CD4-positive, alpha-beta T cell treated with Interleukin-4 for 1 hour (primary cell): ENCODE results near the gene SMNDC1.
"Not testable (repeated sequence)": the region's sequence is repeated elsewhere in the genome, so short reads cannot be mapped to it uniquely, and the experiment has no call there.

Experiments
- DNase-seq, 2 donors: peaks; one replicate each; pipeline ENCODE4 v3.0.0-alpha.2; 2020 to 2022

The SMNDC1 gene

GRCh38 chr10:110304780-110305421 is at the start of gene SMNDC1:
SMNDC1 (minus strand) TSS chr10:110304920; CDS start chr10:110303587, 1,333 bp downstream.
- peak; percentile 97 to 98 for DNase-seq

- DNase-seq, result peak; percentile 80 to 81
Measured at GRCh38 chr10:110354322-110354766, 49.6 kb upstream of the SMNDC1 start.

DNA sequence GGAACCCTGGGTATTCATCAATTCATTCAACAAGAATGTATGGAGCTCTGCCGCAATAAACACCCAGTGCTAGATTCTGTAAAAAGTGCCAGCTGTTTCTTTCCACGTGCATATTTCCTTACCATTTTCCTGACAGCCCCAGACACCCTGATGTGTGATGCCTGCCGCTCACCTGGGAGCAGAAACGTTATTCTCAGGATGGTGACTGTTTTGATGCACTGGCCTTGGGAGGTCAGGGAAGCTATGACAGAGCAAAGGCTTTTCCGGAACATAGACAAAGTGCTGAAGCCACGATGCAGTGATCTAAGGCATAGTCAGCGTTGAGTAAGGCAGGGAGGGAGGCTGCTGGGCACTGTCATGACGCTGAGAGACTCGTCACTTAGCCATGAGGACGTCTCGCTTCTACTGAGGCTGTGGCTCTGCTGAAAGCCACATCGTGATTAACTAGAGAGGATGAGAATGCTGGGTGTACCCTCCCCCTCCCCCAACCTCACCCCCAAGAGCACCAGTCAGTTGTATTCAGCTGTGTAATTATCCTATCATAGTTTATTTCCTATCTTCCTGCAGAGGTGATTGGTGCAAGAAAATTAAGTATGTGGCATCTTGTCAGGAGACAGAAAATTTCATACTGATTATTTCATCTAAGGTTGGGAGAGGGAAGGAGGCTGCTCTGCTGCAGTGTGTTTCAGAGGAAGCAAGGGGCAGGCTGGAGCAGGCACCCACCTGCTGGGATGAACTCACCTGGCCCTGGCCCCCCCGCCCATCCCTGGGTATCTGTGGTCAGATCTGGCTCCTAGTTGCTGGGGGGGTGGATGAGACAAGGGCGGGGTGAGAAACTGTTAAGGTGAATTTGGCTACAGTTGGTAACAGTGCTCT is 48.8 kb upstream of the SMNDC1 start:
- peak; percentile 38 to 56 for DNase-seq

DNA sequence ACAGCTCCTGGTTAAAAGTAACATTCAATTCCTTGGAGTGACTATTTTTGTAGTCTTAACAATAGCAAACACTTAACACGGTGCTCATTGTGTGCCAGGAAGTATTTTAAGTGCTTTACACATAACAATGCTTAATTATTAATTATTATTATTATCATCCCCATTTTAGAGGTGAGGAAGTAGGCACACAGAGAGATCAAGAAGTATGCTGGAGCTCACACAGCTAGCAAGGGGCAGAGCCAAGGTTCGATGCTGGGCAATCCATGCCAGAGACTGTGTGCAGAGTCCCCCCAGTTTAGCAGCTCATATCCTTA is 48.2 kb upstream of the SMNDC1 start:
- DNase-seq, result no peak

GRCh38 chr10:110350812-110351211 is 46.1 kb upstream of the SMNDC1 start:
- DNase-seq, result no peak

- no peak for DNase-seq
Measured at GRCh38 chr10:110349831-110350230, 45.1 kb upstream of the SMNDC1 start.

DNA sequence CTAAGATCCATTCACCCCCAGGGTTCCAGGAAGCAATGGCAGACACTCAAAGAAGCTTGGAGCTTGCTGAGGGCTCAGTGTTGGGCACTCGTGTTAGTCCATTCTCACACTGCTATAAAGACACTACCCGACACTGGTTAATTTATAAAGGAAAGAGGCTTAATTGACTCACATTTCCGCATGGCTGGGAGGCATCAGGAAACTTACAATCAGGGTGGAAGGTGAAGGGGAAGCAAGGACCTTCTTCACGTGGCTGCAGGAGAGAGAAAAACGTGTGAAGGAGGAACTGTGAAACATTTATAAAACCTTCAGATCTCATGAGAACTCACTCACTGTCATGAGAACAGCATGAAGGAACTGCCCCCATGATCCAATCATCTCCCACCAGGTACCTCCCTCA is 44.7 kb upstream of the SMNDC1 start:
- no peak for DNase-seq

DNA sequence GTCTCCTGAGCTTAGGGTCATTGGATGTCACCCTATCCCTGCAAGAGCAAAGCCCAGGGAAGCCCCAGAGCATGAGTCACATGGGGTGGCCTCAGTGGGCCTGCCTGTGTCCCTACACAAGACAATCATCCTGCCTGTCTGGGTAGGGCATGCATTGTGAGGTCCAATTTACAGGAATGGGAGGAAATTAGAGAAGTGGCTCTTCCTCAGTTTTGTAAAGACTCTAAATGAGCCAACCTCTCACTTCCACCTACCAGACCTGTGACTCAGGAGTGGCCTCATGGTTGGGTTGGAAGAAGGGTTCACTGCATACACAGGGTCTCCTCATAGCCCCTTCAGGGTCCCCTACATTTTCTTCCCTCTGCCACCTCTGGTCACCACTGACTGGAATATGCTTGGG is 43.6 kb upstream of the SMNDC1 start:
- no peak for DNase-seq

DNA sequence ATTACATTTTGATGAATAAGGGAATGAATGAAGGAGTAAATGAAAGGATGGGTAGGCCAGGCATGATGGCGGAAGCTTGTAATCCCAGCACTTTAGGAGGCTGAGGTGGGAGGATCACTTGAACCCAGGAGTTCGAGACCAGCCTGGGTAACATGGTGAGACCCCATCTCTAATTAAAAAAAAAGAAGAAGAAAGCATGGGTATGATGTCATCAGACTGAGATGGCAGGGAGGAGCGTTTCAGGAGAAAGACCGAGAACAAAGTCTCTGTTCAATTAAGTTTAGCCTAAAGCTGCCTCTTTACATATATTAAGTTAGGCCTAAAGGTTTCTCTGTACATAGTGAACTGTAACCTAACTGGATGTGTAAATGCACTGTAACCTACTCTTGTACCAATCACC is 42.2 kb upstream of the SMNDC1 start:
- no peak for DNase-seq

GRCh38 chr10:110345286-110345685 is 40.6 kb upstream of the SMNDC1 start:
- no peak for DNase-seq

DNA sequence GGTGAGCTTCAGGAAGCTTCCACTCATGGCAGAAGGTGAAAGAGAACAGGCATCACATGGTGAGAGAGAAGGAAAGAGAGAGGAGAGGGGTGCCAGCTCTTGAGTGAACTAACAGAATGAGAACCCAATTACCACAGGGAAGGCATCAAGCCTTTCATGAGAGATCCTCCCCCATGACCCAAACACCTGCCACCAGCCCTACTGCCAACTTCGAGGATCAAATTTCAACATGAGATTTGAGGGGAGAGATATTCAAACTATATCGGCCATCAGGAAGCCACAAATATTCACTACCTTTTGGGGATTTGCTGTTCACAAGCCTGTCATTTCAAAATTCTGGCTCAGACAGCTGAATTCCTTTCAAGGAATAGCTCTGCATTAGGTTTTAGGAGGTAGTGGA is 39.9 kb upstream of the SMNDC1 start:
- no peak for DNase-seq

DNA sequence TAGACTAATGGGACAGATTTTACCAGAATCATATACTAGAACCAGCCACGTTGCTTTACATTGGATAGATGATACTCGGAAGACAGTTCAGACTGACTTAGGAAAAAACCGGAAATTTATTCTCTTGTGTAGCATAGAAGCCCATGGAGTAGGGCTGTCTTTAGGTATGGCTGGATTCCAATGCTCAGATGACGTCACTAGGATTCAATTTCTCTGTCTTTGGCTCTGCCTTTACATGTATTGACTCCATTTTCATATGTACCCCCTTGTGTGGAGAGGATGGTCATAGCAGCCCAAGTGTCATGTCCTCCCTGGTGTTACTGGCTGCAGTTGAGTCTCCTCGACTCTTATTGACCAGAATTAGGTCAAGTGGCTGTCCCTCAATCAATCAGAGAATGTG is 39.2 kb upstream of the SMNDC1 start:
- DNase-seq, result no peak

- DNase-seq, result no peak
Measured at GRCh38 chr10:110340816-110341215, 36.1 kb upstream of the SMNDC1 start.

DNA sequence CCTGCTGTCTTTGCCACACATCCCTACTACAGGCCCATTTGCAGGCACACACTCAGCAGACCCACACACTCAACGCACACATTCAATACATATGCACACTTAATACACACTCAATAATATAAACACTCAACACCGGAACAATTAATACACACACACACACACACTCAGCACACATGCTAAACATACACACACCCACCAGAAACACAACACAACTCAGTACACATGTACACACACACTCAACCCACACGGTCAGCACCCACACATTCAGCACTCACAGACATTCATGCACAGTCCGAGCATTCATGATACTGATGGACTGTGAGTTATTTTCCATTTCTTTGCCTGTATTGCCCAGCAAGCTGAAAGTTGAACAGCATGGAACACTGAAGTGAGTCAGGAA is 35.4 kb upstream of the SMNDC1 start:
- no peak for DNase-seq

DNA sequence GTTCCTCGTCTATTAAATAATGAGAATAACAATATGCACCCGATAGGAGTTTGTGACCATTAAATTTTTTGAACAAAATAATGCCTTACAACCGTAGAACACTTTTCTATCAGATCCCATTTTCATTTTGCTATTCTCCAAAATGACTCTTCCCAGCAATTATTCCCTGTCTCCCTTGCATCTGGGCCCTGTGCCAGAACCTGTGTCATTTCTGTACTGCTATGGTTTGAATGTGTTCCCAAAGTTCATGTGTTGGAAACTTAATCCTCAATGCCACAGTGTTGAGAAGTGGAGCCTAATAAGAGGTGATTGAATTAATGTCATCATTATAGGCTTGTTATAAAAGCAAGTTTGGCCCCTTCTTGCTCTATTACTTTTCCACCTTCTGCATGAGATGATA is 33.2 kb upstream of the SMNDC1 start:
- no peak for DNase-seq

GRCh38 chr10:110337401-110337800 is 32.7 kb upstream of the SMNDC1 start:
- DNase-seq, result no peak

GRCh38 chr10:110336111-110336721 is 31.5 kb upstream of the SMNDC1 start:
- DNase-seq, result no peak

DNA sequence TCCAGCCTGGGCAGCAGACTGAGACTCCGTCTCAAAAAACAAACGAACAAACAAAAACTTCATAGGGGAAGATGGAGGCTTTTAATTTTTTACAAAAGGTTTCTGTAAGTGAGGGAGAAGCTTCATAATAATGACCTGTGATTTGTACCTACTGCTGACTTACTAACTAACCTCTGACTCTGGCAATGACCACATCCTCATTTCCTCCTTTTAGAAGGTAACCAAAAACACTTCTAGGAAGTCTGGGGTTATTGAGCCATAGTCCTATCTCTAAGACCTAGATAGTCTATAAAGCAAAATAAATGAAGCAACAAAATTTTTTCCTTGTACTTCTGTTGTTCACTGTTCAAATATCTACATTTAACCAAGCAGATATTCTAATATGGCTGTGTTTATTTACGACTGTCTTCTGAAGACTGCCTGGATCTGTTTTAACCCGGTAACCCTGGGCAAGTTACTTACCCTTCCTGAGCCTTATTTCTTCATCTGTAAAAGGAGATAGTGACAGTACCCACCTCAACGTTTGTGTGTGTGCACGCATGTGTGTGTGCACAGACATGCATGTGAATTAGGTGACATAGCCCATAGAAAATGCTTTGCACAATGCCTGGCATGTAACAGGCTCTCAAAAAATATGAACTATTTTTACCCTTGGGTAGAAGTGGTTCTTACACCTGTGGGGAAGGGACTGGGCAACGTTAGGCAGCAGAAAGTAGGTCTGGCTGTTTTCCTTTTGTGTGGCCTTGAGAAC is 30.8 kb upstream of the SMNDC1 start:
- DNase-seq, result peak in 1 of 2 donors; percentile 4

DNA sequence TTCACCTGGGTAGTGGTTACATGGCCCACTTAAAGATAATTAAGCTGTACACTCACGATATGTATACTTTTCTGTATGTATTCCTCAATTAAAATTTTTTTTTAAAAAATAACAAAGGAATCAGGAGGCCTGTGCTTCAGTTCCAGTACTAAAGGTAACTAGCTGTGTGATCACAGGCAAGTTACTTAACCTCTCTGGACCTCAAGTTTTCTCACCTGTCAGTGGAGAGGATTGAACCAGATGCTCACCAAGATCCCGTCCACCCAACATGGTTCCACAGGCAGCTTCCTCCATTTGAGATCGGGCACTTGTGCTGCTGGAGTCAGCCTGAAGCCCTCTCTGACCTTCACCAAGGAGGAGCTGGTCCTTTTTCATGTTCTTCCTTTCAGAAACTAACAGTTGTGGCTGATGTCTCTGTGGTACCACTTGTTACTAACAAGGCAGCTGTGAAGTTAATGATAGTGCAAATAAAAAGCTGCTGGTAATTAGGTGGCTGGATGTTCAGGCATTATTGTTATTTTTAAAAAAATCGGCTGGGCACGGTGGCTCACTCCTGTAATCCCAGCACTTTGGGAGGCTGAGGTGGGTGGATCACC is 29.4 kb upstream of the SMNDC1 start:
- DNase-seq, result no peak

DNA sequence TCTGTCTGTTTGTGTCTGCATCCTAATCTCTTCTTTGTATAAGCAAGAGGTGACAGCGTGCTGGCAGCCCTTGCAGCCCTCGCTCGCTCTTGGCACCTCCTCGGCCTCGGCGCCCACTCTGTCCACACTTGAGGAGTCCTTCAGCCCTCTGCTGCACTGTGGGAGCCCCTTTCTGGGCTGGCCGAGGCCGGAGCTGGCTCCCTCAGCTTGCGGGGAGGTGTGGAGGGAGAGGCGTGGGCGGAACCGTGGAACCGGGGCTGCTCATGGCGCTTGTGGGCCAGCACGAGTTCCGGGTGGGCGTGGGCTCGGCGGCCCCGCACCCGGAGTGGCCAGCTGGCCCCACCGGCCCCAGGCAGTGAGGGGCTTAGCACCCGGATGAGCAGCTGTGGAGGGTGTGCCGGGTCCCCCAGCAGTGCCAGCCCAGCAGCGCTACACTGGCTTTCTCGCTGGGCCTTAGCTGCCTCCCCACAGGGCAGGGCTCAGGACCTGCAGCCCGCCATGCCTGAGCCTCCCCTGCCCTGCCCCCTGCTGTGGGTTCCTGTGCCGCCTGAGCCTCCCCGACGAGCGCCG is 26.6 kb upstream of the SMNDC1 start:
- DNase-seq, result not testable (repeated sequence)

DNA sequence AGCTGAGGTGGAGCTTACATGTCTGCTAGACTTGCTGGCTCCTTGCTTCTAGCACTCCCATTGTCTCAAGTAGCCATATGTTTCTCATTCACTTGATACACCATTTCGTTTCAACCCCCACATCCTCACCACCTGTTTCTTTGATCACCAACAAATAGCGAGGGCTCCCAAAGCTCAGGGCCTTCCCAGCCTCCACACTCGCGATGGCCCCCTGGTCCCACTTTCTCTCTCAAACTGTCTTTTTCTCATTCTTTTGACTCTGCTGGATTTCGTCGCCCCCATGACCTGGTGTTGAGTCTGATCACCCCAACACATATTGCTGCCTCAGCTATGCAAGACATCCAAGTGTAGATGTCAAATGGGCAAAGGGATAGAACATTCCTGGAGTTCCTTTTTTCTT is 26.0 kb upstream of the SMNDC1 start:
- DNase-seq, result no peak

DNA sequence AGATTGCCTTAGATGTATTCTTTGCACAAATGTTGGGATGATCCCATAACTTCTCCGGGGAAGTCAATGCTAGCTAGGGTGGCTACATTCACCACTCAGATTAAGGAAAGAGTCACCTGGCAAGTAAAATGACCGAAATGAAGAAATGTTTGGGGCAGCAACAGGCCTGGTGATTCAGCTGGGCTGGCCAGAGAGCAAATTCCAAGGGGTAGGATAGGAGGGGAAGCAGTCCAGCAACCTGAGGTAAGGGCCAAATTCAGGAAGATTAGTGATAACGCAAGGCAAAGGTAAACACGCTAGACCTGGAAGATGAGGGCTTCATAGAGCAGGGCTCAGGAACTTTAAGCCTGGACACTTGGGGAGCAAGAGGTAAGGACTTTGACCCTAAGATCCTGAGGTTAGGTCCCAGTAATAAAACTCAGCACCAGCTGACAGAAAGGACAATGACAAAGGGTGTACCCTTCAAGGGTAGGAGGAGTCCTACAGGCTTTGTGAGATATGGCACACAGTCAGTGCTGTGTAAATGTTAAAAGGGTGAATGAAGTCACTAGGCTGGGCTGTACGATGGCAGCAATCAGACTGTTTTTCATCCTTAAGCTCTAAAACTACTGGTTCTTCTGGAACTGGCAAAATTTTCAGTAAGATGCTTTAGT is 22.7 kb upstream of the SMNDC1 start:
- DNase-seq, result no peak
